ENCODE data around the gene ADAMTS3. TPM values are rescaled to one million over a fixed set of nuclear protein-coding genes. Genes with fewer than 3 reads are reported as not detected.
A peak's percentile ranks its signal among the peaks of the same experiment; 100 is the strongest.

The ADAMTS3 gene
- total RNA-seq, 1 experiment from 2014 or later = 0.39 TPM

DNA sequence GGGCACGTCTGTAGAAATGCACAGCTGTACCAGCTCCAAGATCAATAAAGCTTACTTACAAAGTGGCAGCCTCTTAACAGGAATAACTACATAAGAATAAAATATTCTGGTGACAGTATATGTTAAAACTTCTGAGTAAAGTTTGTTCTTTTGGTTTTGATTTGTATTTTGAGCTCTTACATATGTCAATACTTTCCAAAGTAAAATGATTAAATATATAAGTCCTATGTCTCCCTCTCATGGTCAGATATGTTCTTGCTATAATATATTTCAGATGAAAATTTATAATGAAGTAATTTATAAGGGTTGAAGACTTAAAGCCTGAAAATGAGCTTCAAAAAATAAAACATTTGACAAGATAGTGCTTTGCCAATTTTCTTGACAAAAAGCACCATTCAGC, 282.8 kb downstream of the ADAMTS3 start:
- BruUV-seq (replicated peaks) = no TSS peak
- in situ Hi-C loops (cut with HindIII; ENCODE audit: low pct_unique_long_range_greater_than_20kb, low sequenced_read_pairs) = no loop called here
- intact Hi-C loops (cut with micrococcal nuclease; ENCODE audit: unreplicated experiment) = loop anchor here (5.0 kb wide), 1 partner anchor 554 kb away; no protein-coding TSS in a partner anchor

DNA sequence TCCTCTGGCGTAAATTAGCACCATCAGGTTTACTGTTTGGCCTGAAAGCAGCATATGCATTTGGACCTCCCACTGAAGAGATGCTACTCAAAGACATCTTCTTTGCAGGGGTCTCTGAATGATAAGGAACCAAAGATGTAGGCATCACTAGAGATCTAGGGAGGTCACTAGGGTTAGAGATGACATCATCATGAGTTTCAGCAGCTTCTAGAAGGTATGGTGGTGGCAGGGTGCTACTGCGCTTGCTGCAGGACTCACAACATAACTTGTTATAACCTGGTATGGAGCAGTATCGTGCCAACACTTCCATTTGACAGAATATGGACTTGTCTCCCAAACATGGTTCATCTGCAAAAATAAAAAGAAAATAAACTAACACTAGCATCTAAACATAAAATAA, 285.7 kb downstream of the ADAMTS3 start:
- ChIA-PET CTCF (no interaction called here), POLR2A (no interaction called here)
- intact Hi-C loops (cut with micrococcal nuclease; ENCODE audit: unreplicated experiment) (no loop called here), in situ Hi-C loops (cut with HindIII; ENCODE audit: low pct_unique_long_range_greater_than_20kb, low sequenced_read_pairs) (no loop called here)
- no peak overlapping the region for H3K4me3 ChIP-seq (ENCODE audit: low read depth in 2 of 2, low read length in 2 of 2)
- TF ChIP-seq POLR2AphosphoS5 (IDR thresholded peaks at IDR 0.05; ENCODE audit: low read depth, low read length) (no peak), TCF7L2 (IDR thresholded peaks at IDR 0.05; ENCODE audit: low read depth, low read length) (no peak), SIN3A (IDR thresholded peaks at IDR 0.05; ENCODE audit: borderline replicate concordance, insufficient read depth, low read depth, low read length) (no peak)
- TF ChIP-seq, protein P1, sequence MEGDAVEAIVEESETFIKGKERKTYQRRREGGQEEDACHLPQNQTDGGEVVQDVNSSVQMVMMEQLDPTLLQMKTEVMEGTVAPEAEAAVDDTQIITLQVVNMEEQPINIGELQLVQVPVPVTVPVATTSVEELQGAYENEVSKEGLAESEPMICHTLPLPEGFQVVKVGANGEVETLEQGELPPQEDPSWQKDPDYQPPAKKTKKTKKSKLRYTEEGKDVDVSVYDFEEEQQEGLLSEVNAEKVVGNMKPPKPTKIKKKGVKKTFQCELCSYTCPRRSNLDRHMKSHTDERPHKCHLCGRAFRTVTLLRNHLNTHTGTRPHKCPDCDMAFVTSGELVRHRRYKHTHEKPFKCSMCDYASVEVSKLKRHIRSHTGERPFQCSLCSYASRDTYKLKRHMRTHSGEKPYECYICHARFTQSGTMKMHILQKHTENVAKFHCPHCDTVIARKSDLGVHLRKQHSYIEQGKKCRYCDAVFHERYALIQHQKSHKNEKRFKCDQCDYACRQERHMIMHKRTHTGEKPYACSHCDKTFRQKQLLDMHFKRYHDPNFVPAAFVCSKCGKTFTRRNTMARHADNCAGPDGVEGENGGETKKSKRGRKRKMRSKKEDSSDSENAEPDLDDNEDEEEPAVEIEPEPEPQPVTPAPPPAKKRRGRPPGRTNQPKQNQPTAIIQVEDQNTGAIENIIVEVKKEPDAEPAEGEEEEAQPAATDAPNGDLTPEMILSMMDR (IDR thresholded peaks at IDR 0.05) = no peak
- TF ChIP-seq, protein P2, sequence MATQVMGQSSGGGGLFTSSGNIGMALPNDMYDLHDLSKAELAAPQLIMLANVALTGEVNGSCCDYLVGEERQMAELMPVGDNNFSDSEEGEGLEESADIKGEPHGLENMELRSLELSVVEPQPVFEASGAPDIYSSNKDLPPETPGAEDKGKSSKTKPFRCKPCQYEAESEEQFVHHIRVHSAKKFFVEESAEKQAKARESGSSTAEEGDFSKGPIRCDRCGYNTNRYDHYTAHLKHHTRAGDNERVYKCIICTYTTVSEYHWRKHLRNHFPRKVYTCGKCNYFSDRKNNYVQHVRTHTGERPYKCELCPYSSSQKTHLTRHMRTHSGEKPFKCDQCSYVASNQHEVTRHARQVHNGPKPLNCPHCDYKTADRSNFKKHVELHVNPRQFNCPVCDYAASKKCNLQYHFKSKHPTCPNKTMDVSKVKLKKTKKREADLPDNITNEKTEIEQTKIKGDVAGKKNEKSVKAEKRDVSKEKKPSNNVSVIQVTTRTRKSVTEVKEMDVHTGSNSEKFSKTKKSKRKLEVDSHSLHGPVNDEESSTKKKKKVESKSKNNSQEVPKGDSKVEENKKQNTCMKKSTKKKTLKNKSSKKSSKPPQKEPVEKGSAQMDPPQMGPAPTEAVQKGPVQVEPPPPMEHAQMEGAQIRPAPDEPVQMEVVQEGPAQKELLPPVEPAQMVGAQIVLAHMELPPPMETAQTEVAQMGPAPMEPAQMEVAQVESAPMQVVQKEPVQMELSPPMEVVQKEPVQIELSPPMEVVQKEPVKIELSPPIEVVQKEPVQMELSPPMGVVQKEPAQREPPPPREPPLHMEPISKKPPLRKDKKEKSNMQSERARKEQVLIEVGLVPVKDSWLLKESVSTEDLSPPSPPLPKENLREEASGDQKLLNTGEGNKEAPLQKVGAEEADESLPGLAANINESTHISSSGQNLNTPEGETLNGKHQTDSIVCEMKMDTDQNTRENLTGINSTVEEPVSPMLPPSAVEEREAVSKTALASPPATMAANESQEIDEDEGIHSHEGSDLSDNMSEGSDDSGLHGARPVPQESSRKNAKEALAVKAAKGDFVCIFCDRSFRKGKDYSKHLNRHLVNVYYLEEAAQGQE (IDR thresholded peaks at IDR 0.05; ENCODE audit: insufficient read depth in 1 of 2, low read depth in 2 of 2, low read length in 1 of 2) = no peak
- no peak overlapping the region for H3K27ac ChIP-seq (ENCODE audit: low read length)
- H3K27me3 ChIP-seq (ENCODE audit: control insufficient read depth, insufficient read depth, low read length) = no peaks in the 10 kb centered on the region
- DNase-seq (ENCODE audit: low read depth, low spot score) = no peak
- no peaks in the 10 kb centered on the region for H3K36me3 ChIP-seq (ENCODE audit: control insufficient read depth, insufficient read depth, low read length)
- BruUV-seq (replicated peaks) = no TSS peak
- H3K9me3 ChIP-seq (ENCODE audit: control insufficient read depth, insufficient read depth, low read depth, low read length) = no peaks in the 10 kb centered on the region
- no peak for ATAC-seq
- no peaks in the 10 kb centered on the region for H3K4me1 ChIP-seq (ENCODE audit: control insufficient read depth, insufficient read depth, low read length)

More for the DNA sequence above, 282.8 kb downstream of the ADAMTS3 start:
- no peaks in the 10 kb centered on the region for H3K4me1 ChIP-seq (ENCODE audit: control insufficient read depth, insufficient read depth, low read length)
- ChIA-PET CTCF (no interaction called here), POLR2A (no interaction called here)
- no peaks in the 10 kb centered on the region for H3K27me3 ChIP-seq (ENCODE audit: control insufficient read depth, insufficient read depth, low read length)
- no peak overlapping the region for H3K4me3 ChIP-seq (ENCODE audit: low read depth in 2 of 2, low read length in 2 of 2)
- H3K27ac ChIP-seq (ENCODE audit: low read length) = no peak overlapping the region
- no peaks in the 10 kb centered on the region for H3K9me3 ChIP-seq (ENCODE audit: control insufficient read depth, insufficient read depth, low read depth, low read length)
- DNase-seq (ENCODE audit: low read depth, low spot score) = no peak
- no peak for ATAC-seq
- H3K36me3 ChIP-seq (ENCODE audit: control insufficient read depth, insufficient read depth, low read length) = no peaks in the 10 kb centered on the region
- no peak for TF ChIP-seq SIN3A (IDR thresholded peaks at IDR 0.05; ENCODE audit: borderline replicate concordance, insufficient read depth, low read depth, low read length)
- TF ChIP-seq, protein P2 (IDR thresholded peaks at IDR 0.05; ENCODE audit: insufficient read depth in 1 of 2, low read depth in 2 of 2, low read length in 1 of 2) = no peak
- TF ChIP-seq, protein P1 (IDR thresholded peaks at IDR 0.05) = peak; percentile 10; the same call in 1 of the 2 replicates
- TF ChIP-seq POLR2AphosphoS5 (IDR thresholded peaks at IDR 0.05; ENCODE audit: low read depth, low read length) = no peak
- no peak for TF ChIP-seq TCF7L2 (IDR thresholded peaks at IDR 0.05; ENCODE audit: low read depth, low read length)

Data from Panc1 (cell line).